Loucy (cell line): ENCODE measurements around the gene TSC22D3.

Source experiments
- H2AFZ ChIP-seq: fragments of 200-600 bp; sonication (generic); 2 replicates; pipeline ENCODE4 v1.6.0; 2016; ENCODE audit warnings: antibody characterized with exemption, mild to moderate bottlenecking, low read length, moderate library complexity
- H3F3A ChIP-seq: fragments of 200-600 bp; 2 replicates; pipeline ENCODE4 v1.6.0; 2016; ENCODE audit warnings: antibody characterized with exemption, low read depth, mild to moderate bottlenecking
- H3K27me3 ChIP-seq: fragments of 200-600 bp; sonication (generic); 2 replicates; pipeline ENCODE4 v1.6.1; 2014; ENCODE audit warnings: low read length, mild to moderate bottlenecking; ENCODE audit not compliant: insufficient read depth, poor library complexity, severe bottlenecking
- H3K36me3 ChIP-seq: fragments of 200-600 bp; sonication (generic); 2 replicates; pipeline ENCODE4 v1.6.1; 2016; ENCODE audit warnings: low read length; ENCODE audit not compliant: insufficient read depth
- H3K4me1 ChIP-seq: fragments of 200-600 bp; sonication (generic); 2 replicates; pipeline ENCODE4 v1.5.1; 2014; ENCODE audit warnings: low read length, mild to moderate bottlenecking; ENCODE audit not compliant: insufficient read depth, poor library complexity, severe bottlenecking
- H3K4me2 ChIP-seq: fragments of 200-600 bp; sonication (generic); 2 replicates; pipeline ENCODE4 v1.6.0; 2014; ENCODE audit warnings: antibody characterized with exemption, low read length, low read depth, mild to moderate bottlenecking; ENCODE audit not compliant: poor library complexity, severe bottlenecking
- H3K4me3 ChIP-seq: fragments of 200-600 bp; sonication (generic); 2 replicates; pipeline ENCODE4 v1.5.1; 2014; ENCODE audit warnings: low read length, mild to moderate bottlenecking, mixed read lengths; ENCODE audit not compliant: poor library complexity, severe bottlenecking
- H3K79me2 ChIP-seq: fragments of 200-600 bp; sonication (generic); 2 replicates; pipeline ENCODE4 v1.6.1; 2014; ENCODE audit warnings: low read length; ENCODE audit not compliant: insufficient read depth
- H3K9ac ChIP-seq: fragments of 200-600 bp; sonication (generic); 2 replicates; pipeline ENCODE4 v1.6.0; 2014; ENCODE audit warnings: mild to moderate bottlenecking, low read depth, low read length, moderate library complexity; ENCODE audit not compliant: poor library complexity, severe bottlenecking
- H3K9me2 ChIP-seq: fragments of 200-600 bp; sonication (generic); replicated peaks from 2 replicates; pipeline ENCODE4 v1.6.1; 2016; ENCODE audit warnings: low read depth, low read length, mixed read lengths
- H3K9me3 ChIP-seq: fragments of 200-600 bp; sonication (generic); 2 replicates; pipeline ENCODE4 v1.6.1; 2014; ENCODE audit warnings: mild to moderate bottlenecking, antibody characterized with exemption, low read length, low read depth; ENCODE audit not compliant: insufficient read depth
- H4K20me1 ChIP-seq: fragments of 200-600 bp; sonication (generic); 2 replicates; pipeline ENCODE4 v1.6.0; 2014; ENCODE audit warnings: antibody characterized with exemption, low read length, mild to moderate bottlenecking; ENCODE audit not compliant: insufficient read depth, poor library complexity, severe bottlenecking
- CTCF ChIP-seq: fragments of 200-600 bp; sonication (generic); conservative IDR thresholded peaks from 2 replicates; pipeline ENCODE4 v1.5.1; 2014; ENCODE audit warnings: mild to moderate bottlenecking, antibody characterized with exemption, low read length
- EZH2phosphoT487 ChIP-seq: fragments of 200-600 bp; IDR thresholded peaks from 2 replicates; pipeline ENCODE4 v1.6.1; 2018; ENCODE audit warnings: antibody characterized with exemption, mild to moderate bottlenecking, moderate library complexity, borderline replicate concordance

The TSC22D3 gene

DNA sequence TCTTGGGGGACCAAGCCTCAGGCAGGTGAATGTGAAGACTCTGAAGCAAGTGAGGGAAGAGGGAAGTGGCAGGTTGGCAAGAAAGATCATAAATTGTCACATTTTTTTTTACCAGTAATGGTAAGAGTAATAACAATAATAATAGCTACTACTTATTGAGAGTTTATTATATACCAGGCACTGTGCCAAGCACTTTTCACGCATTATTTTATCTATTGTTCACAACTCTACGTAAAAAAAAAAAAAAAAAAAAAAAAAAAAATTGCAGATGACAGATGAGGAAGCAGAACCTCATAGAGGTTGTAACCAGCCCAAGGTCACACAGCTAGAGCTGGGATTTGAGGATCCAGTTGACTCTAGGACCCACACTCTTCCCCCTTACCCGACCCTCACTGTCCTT lies 40.9 kb downstream of the TSC22D3 start:
- H3K27me3 ChIP-seq: no peaks in the 10 kb centered on the region
- H3K9me3 ChIP-seq: no peaks in the 10 kb centered on the region
- no peak overlapping the region for H3K4me2 ChIP-seq
- H3K4me1 ChIP-seq: peaks cover 3% of the 10 kb centered on the region
- no peaks in the 10 kb centered on the region for H3F3A ChIP-seq
- peaks cover 8% of the 10 kb centered on the region; the same call in 1 of the 2 replicates for H3K79me2 ChIP-seq
- no peaks in the 10 kb centered on the region for H3K9me2 ChIP-seq
- H3K36me3 ChIP-seq: no peaks in the 10 kb centered on the region
- H2AFZ ChIP-seq: no peak overlapping the region
- no peaks in the 10 kb centered on the region for H4K20me1 ChIP-seq
- no peak overlapping the region for H3K4me3 ChIP-seq
- TF ChIP-seq EZH2phosphoT487 (no peak), CTCF (no peak)
- no peak overlapping the region for H3K9ac ChIP-seq

DNA sequence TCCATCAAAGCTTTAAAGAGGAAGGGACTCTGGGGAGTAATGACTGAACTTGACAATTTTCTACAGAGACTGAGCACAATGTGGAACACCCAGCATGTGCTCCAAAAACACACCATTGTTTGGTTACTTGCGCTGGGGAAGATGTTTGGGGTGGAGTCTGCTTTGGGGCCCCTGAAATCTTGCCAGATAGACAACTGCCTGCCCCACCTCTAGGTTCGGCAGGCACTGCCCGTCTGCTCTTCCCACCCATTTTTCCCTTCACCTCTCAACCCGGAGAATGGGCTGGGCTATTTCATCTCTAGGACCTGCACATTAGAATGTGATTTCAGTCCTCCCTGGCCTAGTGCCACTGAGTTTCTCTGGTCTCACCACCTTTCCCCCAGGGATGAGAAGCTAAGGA lies 41.9 kb downstream of the TSC22D3 start:
- TF ChIP-seq CTCF: no peak
- no peak for TF ChIP-seq EZH2phosphoT487
- Histone ChIP-seq H3K9me3 (no peaks in the 10 kb centered on the region), H3K27me3 (no peaks in the 10 kb centered on the region), H3K9me2 (no peaks in the 10 kb centered on the region), H3F3A (no peaks in the 10 kb centered on the region), H3K4me1 (peaks cover 3% of the 10 kb centered on the region), H3K36me3 (no peaks in the 10 kb centered on the region), H3K79me2 (peaks cover 4% of the 10 kb centered on the region; the same call in 1 of the 2 replicates), H3K4me2 (no peak overlapping the region), H2AFZ (no peak overlapping the region), H3K4me3 (no peak overlapping the region), H4K20me1 (no peaks in the 10 kb centered on the region), H3K9ac (no peak overlapping the region)

DNA sequence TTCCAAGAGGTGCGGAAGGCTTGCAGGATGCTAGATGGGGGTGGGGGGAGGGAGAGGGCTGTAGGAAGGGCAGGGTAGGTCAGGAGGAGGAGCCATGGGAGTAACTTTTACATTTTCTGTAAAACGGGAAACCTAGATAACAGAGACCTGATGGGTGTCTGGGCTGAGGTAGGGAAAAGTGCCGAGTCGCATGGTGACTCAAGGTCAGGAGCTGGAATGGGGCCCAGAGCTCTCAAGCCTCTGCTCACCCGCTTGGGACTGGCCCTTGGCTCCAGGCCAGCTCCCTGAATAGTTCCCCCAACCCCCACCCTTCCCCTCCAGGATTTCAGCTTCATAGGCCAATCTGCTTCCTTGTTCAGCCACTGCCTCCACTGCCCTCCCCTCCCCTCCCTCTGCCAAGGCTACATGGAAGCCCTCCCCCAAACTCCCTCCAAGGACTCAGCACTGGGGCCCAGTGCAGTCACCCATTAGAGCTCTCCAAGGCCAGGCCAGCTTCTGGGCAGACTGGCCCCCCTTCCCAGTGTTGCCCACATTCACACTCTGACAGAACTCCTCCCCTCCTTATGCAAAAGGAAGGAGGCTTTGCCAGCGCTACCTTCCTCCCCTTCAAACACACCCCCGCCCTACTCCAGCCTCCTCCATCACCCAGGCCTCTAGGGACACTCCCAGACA lies 43.6 kb downstream of the TSC22D3 start:
- no peak overlapping the region for H3K4me2 ChIP-seq

More for the DNA sequence above, 43.6 kb downstream of the TSC22D3 start:
- TF ChIP-seq CTCF (no peak), EZH2phosphoT487 (no peak)
- no peak overlapping the region for H3K9ac ChIP-seq
- H2AFZ ChIP-seq: no peak overlapping the region
- no peaks in the 10 kb centered on the region for H3K79me2 ChIP-seq
- no peaks in the 10 kb centered on the region for H4K20me1 ChIP-seq
- H3F3A ChIP-seq: no peaks in the 10 kb centered on the region
- no peaks in the 10 kb centered on the region for H3K36me3 ChIP-seq
- H3K4me1 ChIP-seq: peaks cover 3% of the 10 kb centered on the region
- no peaks in the 10 kb centered on the region for H3K9me3 ChIP-seq
- no peaks in the 10 kb centered on the region for H3K9me2 ChIP-seq
- no peak overlapping the region for H3K4me3 ChIP-seq
- no peaks in the 10 kb centered on the region for H3K27me3 ChIP-seq
